Heart left ventricle (tissue), 16 donors: ENCODE measurements around the gene KDM7A. TPM values are rescaled to one million over a fixed set of nuclear protein-coding genes. Genes with fewer than 3 reads are reported as not detected.

ENCODE experiments used
- ATAC-seq, 4 donors: fragments of 200-7000 bp; cut with Tn5 transposase; one replicate each; pipeline ENCODE4 v1.9.1; 2020 to 2022; ENCODE audit warnings: moderate library complexity in 4 of 4, mild to moderate bottlenecking in 3 of 4, moderate number of reproducible peaks in 1 of 4
- DNase-seq, 5 donors: peaks; one replicate each; pipeline ENCODE4 v3.0.0-alpha.2; 2020
- H3K27ac ChIP-seq, 12 donors: fragments of 200-600 bp; sonication (generic) in 4 of 12; one replicate each; pipeline versions ENCODE4 v1.5.0 to v1.8.0; 2016 to 2022; ENCODE audit warnings: mild to moderate bottlenecking in 2 of 12
- H3K27me3 ChIP-seq, 9 donors: fragments of 200-600 bp; sonication (generic) in 2 of 9; one replicate each; pipeline versions ENCODE4 v1.5.1 to v1.8.0; 2016 to 2022; ENCODE audit warnings: mild to moderate bottlenecking in 3 of 9
- H3K36me3 ChIP-seq, 9 donors: fragments of 200-600 bp; sonication (generic) in 2 of 9; one replicate each; pipeline versions ENCODE4 v1.5.0 to v1.8.0; 2018 to 2022; ENCODE audit warnings: mild to moderate bottlenecking in 2 of 9
- H3K4me1 ChIP-seq, 12 donors: fragments of 200-600 bp; sonication (generic) in 4 of 12; one replicate each; pipeline versions ENCODE4 v1.5.0 to v1.8.0; 2016 to 2022; ENCODE audit warnings: mild to moderate bottlenecking in 3 of 12
- H3K4me3 ChIP-seq, 12 donors: fragments of 200-600 bp; sonication (generic) in 4 of 12; one replicate each; pipeline versions ENCODE4 v1.5.0 to v1.8.0; 2017 to 2022; ENCODE audit warnings: mild to moderate bottlenecking in 9 of 12, moderate library complexity in 4 of 12
- H3K9me3 ChIP-seq, 12 donors: fragments of 200-600 bp; sonication (generic) in 4 of 12; one replicate each; pipeline versions ENCODE4 v1.5.0 to v1.8.0; 2016 to 2022; ENCODE audit warnings: mild to moderate bottlenecking in 1 of 12
- CTCF ChIP-seq, 12 donors: fragments of 200-600 bp; sonication (generic) in 4 of 12; IDR thresholded peaks; one replicate each; pipeline versions ENCODE4 v1.5.0 to v1.8.0; 2018 to 2022; ENCODE audit warnings: antibody characterized with exemption in 12 of 12, mild to moderate bottlenecking in 5 of 12
- POLR2A ChIP-seq, 2 donors: fragments of 450-650 bp; IDR thresholded peaks; one replicate each; pipeline ENCODE4 v1.6.1; 2017; ENCODE audit warnings: antibody characterized with exemption in 2 of 2, mild to moderate bottlenecking in 2 of 2, moderate library complexity in 2 of 2
- WGBS, 4 donors: extraction: QIAGEN DNeasy Blood & Tissue Kit in 2 of 4; methylation state at CpG; one replicate each; pipeline versions ENCODE4 v1.1.5 to v1.1.7; 2013 to 2018; 5-methylcytosine and 5-hydroxymethylcytosine counted together
- intact Hi-C, 10 donors: fragments of 100-400 bp; cut with DNase I; formaldehyde crosslinking; loops; one replicate each; pipeline versions ENCODE4 v1.11.1 to v1.14.2; 2022
- polyA plus RNA-seq, 2 donors: library from polyadenylated mRNA; stranded (reverse); fragments of 200-250 nt; gene quantifications; one replicate each; pipeline ENCODE4 v1.2.3, GENCODE V29; 2013
- total RNA-seq, 9 donors: library from RNA; depleted of rRNA in 2 of 9; stranded (reverse); fragments of >200 nt in 2 of 9; fragmentation: NEBNext Ultra II Directional in 3 of 9; extraction: Animal tissue kit (Norgen Biotek cat#: 25700) in 3 of 9; gene quantifications; one replicate each; pipeline versions ENCODE4 v1.1.0 to v1.2.4, GENCODE V29; 2016 to 2023
- donor health status: ischemic (EF 13 %, LVEDD 7.1; RV severe dilation, severe dysfunction).
- donor health status: healthy with polysubstance abuse.
- donor health status: DM: no; HTN: yes; CAD: no.
- donor health status: DM: no; HTN: no; CAD: no.
- donor health status: ischemic (EF 25% LVEDD 6.9; RV normal size, moderate dysfunction).
- donor health status: ischemic (EF 25% LVEDD 5.7; RV mildly dilated, moderate dysfunction).
- donor health status: healthy.
- donor health status: DM: yes; HTN: yes; CAD: no.
- donor health status: ischemic (EF 35%, LVEDD 5.7; RV mildly dilated, moderate dysfunction).
- donor health status: nonischemic (EF 11% LVEDD 7.7; RV severe dilation, severe dysfunction).
- donor health status: DM: yes; HTN: yes; CAD: no.
- donor health status: PGD.
- donor health status: ischemic (EF 29% LVEDD 5.4; RV normal size, mild dysfunction).
- donor health status: nonischemic (EF 23%, LVEDD 6.1; RV moderate dilation, normal function).

KDM7A gene
- total and polyA plus RNA-seq, 11 donors, result 3.0 to 18.7 (median 9.1) TPM

DNA sequence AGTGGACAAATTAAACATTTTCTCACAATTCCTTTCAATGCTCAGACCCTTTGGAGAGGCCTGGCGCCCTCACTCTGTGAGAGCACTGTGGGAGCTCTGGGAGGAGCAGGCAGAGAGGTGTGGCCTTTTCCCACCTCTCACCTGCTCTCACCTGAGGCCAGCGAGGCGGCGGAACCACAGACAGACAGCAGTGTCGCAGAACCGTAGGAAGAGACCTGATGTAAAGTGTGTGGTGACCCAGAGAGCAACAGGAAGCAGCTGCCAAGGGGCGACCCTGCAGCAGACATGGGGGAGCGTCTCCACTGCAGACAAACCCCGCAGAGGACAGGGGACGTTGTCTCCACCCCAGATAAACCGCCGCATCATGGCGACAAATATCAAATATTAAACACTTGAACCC, 98.4 kb downstream of the KDM7A start:
- no peak overlapping the region for H3K4me3 ChIP-seq
- no peak for ATAC-seq
- no peaks in the 10 kb centered on the region for H3K9me3 ChIP-seq
- H3K36me3 ChIP-seq, result no peaks in the 10 kb centered on the region
- 78 to 84% (median 80%) methylated on average over 13 of the region's 13 CpGs for WGBS, 4 donors
- H3K27me3 ChIP-seq, result no peaks in the 10 kb centered on the region
- no peak overlapping the region for H3K27ac ChIP-seq
- intact Hi-C loops, result no loop called here
- no peak for DNase-seq
- no peak for TF ChIP-seq CTCF (IDR thresholded peaks at IDR 0.05)
- H3K4me1 ChIP-seq, result peaks cover 0 to 6% (median 0%) of the 10 kb centered on the region in 12 donors

- 80 to 86% (median 83%) methylated on average over 6 of the region's 6 CpGs for WGBS, 4 donors
- no peak for ATAC-seq
- H3K36me3 ChIP-seq, result no peaks in the 10 kb centered on the region
- H3K4me1 ChIP-seq, result peaks cover 0 to 6% (median 0%) of the 10 kb centered on the region in 12 donors
- H3K27ac ChIP-seq, result no peak overlapping the region
- TF ChIP-seq CTCF (IDR thresholded peaks at IDR 0.05) (no peak), POLR2A (IDR thresholded peaks at IDR 0.05) (no peak)
- H3K9me3 ChIP-seq, result peaks cover 0 to 12% (median 0%) of the 10 kb centered on the region in 12 donors
- no peaks in the 10 kb centered on the region for H3K27me3 ChIP-seq
- no peak overlapping the region for H3K4me3 ChIP-seq
- intact Hi-C loops, result no loop called here
- no peak for DNase-seq
Measured at GRCh38 chr7:140074780-140075179, 102.0 kb downstream of the KDM7A start.

DNA sequence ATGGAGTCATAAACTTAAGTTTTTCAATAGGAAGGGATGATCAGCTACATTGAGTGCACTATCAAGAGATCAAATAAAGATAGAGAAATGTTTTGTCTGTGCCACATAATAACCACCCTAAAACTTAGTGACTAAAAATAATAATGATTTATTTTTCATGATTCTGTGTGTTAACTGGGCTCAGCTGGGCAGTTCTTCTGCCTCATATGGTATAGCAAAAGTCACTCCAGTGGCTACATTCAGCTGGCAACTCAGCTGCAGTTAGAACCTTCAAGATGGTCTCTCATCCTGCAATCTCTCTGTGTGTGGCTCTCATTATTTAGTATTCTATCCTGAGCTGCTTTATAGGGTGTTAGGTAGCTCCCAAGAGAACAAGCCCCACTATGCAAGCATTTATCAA, 106.2 kb downstream of the KDM7A start:
- H3K36me3 ChIP-seq, result no peaks in the 10 kb centered on the region
- H3K27me3 ChIP-seq, result no peaks in the 10 kb centered on the region
- H3K4me1 ChIP-seq, result no peaks in the 10 kb centered on the region
- ATAC-seq (no peak), DNase-seq (no peak)
- peaks cover 0 to 50% (median 20%) of the 10 kb centered on the region in 12 donors for H3K9me3 ChIP-seq
- intact Hi-C loops, result no loop called here
- TF ChIP-seq POLR2A (IDR thresholded peaks at IDR 0.05) (no peak), CTCF (IDR thresholded peaks at IDR 0.05) (no peak)
- H3K27ac ChIP-seq, result no peak overlapping the region
- no peak overlapping the region for H3K4me3 ChIP-seq

- no peaks in the 10 kb centered on the region for H3K27me3 ChIP-seq
- intact Hi-C loops, result loop anchor here in 1 of 10 donors (10.0 kb wide), 1 partner anchor 105 kb away; the partner anchor contains the start of gene KDM7A
- ATAC-seq (no peak), DNase-seq (no peak)
- no peak overlapping the region for H3K27ac ChIP-seq
- H3K36me3 ChIP-seq, result no peaks in the 10 kb centered on the region
- H3K4me1 ChIP-seq, result no peaks in the 10 kb centered on the region
- WGBS, 4 donors, result 83 to 97% (median 91%) methylated on average over 4 of the region's 4 CpGs
- no peak overlapping the region for H3K4me3 ChIP-seq
- peaks cover 0 to 52% (median 20%) of the 10 kb centered on the region in 12 donors for H3K9me3 ChIP-seq
- TF ChIP-seq CTCF (IDR thresholded peaks at IDR 0.05), result no peak
- no peak for TF ChIP-seq POLR2A (IDR thresholded peaks at IDR 0.05)
Measured at GRCh38 chr7:140069298-140069949, 107.4 kb downstream of the KDM7A start.
